Right atrium auricular region (tissue), 2 donors: ENCODE measurements around the gene FRRS1. TPM values are rescaled to one million over a fixed set of nuclear protein-coding genes. Genes with fewer than 3 reads are reported as not detected.

ENCODE experiments used
- DNase-seq: peaks from one replicate; pipeline ENCODE4 v3.0.0-alpha.2; 2019; ENCODE audit warnings: low spot score
- H3K27ac ChIP-seq, 2 donors: fragments of 200-600 bp; sonication (generic); 1 replicate in 1 of 2; 2 replicates in 1 of 2; pipeline ENCODE4 v1.5.1; 2016 to 2019
- H3K27me3 ChIP-seq, 2 donors: fragments of 200-600 bp; sonication (generic); one replicate each; pipeline versions ENCODE4 v1.5.1 to v1.6.0; 2017 to 2019
- H3K36me3 ChIP-seq: fragments of 200-600 bp; sonication (generic); one replicate; pipeline ENCODE4 v1.5.1; 2016
- H3K4me1 ChIP-seq, 2 donors: fragments of 200-600 bp; sonication (generic); one replicate each; pipeline versions ENCODE4 v1.5.1 to v1.6.0; 2017 to 2019
- H3K4me3 ChIP-seq, 2 donors: fragments of 200-600 bp; sonication (generic); 1 replicate in 1 of 2; 2 replicates in 1 of 2; pipeline ENCODE4 v1.5.1; 2017 to 2019; ENCODE audit warnings: mild to moderate bottlenecking in 1 of 2, moderate library complexity in 1 of 2
- H3K9me3 ChIP-seq, 2 donors: fragments of 200-600 bp; sonication (generic); one replicate each; pipeline ENCODE4 v1.5.1; 2019
- CTCF ChIP-seq, 2 donors: fragments of 200-600 bp; sonication (generic); IDR thresholded peaks; one replicate each; pipeline ENCODE4 v1.5.1; 2019; ENCODE audit warnings: antibody characterized with exemption in 2 of 2
- total RNA-seq, 2 donors: library from RNA; depleted of rRNA; stranded (reverse); fragments of >200 nt; gene quantifications; one replicate each; pipeline ENCODE4 v1.1.0, GENCODE V29; 2016

The FRRS1 gene
- total RNA-seq, 2 donors from 2014 or later, result 3.4 to 3.5 TPM

- Histone ChIP-seq H3K4me1 (peaks cover 0 to 8% of the 10 kb centered on the region in 2 donors), H3K27me3 (no peaks in the 10 kb centered on the region), H3K9me3 (no peaks in the 10 kb centered on the region), H3K36me3 (no peaks in the 10 kb centered on the region), H3K4me3 (no peak overlapping the region), H3K27ac (no peak overlapping the region)
- DNase-seq, result no peak
- TF ChIP-seq CTCF (IDR thresholded peaks at IDR 0.05), result no peak
These were observed 9.7 kb upstream of the FRRS1 start for GRCh38 chr1:99776120-99776519.

DNA sequence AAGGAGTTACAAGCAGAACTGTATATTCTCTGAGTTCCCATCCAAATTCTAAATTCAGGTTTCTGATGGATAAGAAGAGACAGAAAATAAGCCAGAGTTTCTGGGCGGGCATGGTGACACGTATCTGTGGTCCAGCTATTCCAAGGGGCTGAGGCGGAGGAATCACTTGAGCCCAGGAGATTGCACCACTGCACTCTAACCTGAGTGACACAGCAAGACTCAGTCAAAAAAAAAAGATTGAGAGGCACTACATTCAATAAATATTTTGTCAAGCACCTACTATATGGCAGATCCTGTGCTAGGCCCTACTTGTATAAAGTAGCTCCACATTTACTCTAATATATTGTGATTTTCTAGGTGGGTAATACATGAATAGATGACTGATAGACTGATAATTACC, 6.4 kb upstream of the FRRS1 start:
- no peak for DNase-seq
- no peaks in the 10 kb centered on the region for H3K36me3 ChIP-seq
- TF ChIP-seq CTCF (IDR thresholded peaks at IDR 0.05), result no peak
- H3K4me3 ChIP-seq, result no peak overlapping the region
- H3K9me3 ChIP-seq, result no peaks in the 10 kb centered on the region
- H3K4me1 ChIP-seq, result peaks cover 0 to 18% of the 10 kb centered on the region in 2 donors
- no peak overlapping the region for H3K27ac ChIP-seq
- no peaks in the 10 kb centered on the region for H3K27me3 ChIP-seq

- Histone ChIP-seq H3K4me1 (peaks cover 0 to 20% of the 10 kb centered on the region in 2 donors), H3K9me3 (no peaks in the 10 kb centered on the region), H3K27me3 (no peaks in the 10 kb centered on the region), H3K36me3 (no peaks in the 10 kb centered on the region), H3K27ac (no peak overlapping the region), H3K4me3 (no peak overlapping the region)
- no peak for DNase-seq
- TF ChIP-seq CTCF (IDR thresholded peaks at IDR 0.05), result no peak
These were observed 5.1 kb upstream of the FRRS1 start for GRCh38 chr1:99771513-99771918.

GRCh38 chr1:99768524-99769245, 2.2 kb upstream of the FRRS1 start:
- no peak for TF ChIP-seq CTCF (IDR thresholded peaks at IDR 0.05)
- Histone ChIP-seq H3K4me1 (peaks cover 0 to 20% of the 10 kb centered on the region in 2 donors), H3K9me3 (no peaks in the 10 kb centered on the region), H3K27me3 (no peaks in the 10 kb centered on the region), H3K36me3 (no peaks in the 10 kb centered on the region), H3K4me3 (no peak overlapping the region), H3K27ac (no peak overlapping the region)
- DNase-seq, result no peak

- Histone ChIP-seq H3K4me3 (no peak overlapping the region), H3K27me3 (no peaks in the 10 kb centered on the region), H3K27ac (no peak overlapping the region), H3K4me1 (peaks cover 0 to 20% of the 10 kb centered on the region in 2 donors), H3K36me3 (no peaks in the 10 kb centered on the region), H3K9me3 (no peaks in the 10 kb centered on the region)
- DNase-seq, result no peak
- no peak for TF ChIP-seq CTCF (IDR thresholded peaks at IDR 0.05)
These were observed 1.7 kb upstream of the FRRS1 start for GRCh38 chr1:99768104-99768503.

GRCh38 chr1:99764909-99765308, 1.5 kb downstream of the FRRS1 start:
- Histone ChIP-seq H3K36me3 (no peaks in the 10 kb centered on the region), H3K27me3 (no peaks in the 10 kb centered on the region), H3K27ac (no peak overlapping the region), H3K9me3 (no peaks in the 10 kb centered on the region), H3K4me1 (peaks cover 0 to 10% of the 10 kb centered on the region in 2 donors), H3K4me3 (no peak overlapping the region)
- TF ChIP-seq CTCF (IDR thresholded peaks at IDR 0.05), result no peak
- no peak for DNase-seq
